Osteoblast (primary cell): ENCODE data around the gene S100A10. TPM values are rescaled to one million over a fixed set of nuclear protein-coding genes. Genes with fewer than 3 reads are reported as not detected.

Experiments
- DNase-seq: peaks from one replicate; pipeline ENCODE4 v3.0.0; 2011; ENCODE audit warnings: low spot score, mixed read lengths; ENCODE audit not compliant: insufficient read length; ENCODE audit errors: missing footprints
- H2AFZ ChIP-seq: 2 replicates; pipeline ENCODE4 v1.6.0; 2011; ENCODE audit warnings: mild to moderate bottlenecking, low read length
- H3K27ac ChIP-seq: 2 replicates; pipeline ENCODE4 v1.5.1; 2011; ENCODE audit warnings: mild to moderate bottlenecking, low read depth, low read length, moderate library complexity
- H3K27me3 ChIP-seq: 2 replicates; pipeline ENCODE4 v1.6.0; 2012; ENCODE audit warnings: mild to moderate bottlenecking, control low read depth, inconsistent platforms, low read length, moderate library complexity; ENCODE audit not compliant: insufficient read depth
- H3K36me3 ChIP-seq: 2 replicates; pipeline ENCODE4 v1.5.1; 2011; ENCODE audit warnings: mild to moderate bottlenecking, low read length, control low read depth, moderate library complexity; ENCODE audit not compliant: insufficient read depth
- H3K4me1 ChIP-seq: 2 replicates; pipeline ENCODE4 v1.5.1; 2011; ENCODE audit warnings: mild to moderate bottlenecking, low read length, control low read depth, moderate library complexity; ENCODE audit not compliant: insufficient read depth
- H3K4me2 ChIP-seq: 2 replicates; pipeline ENCODE4 v1.6.0; 2011; ENCODE audit warnings: mild to moderate bottlenecking, low read length; ENCODE audit not compliant: insufficient read depth
- H3K4me3 ChIP-seq: fragments of 200-600 bp; sonication (generic); 3 replicates; pipeline ENCODE4 v1.5.1; 2012; ENCODE audit warnings: mild to moderate bottlenecking, low read length, inconsistent platforms; ENCODE audit not compliant: insufficient read depth
- H3K79me2 ChIP-seq: 2 replicates; pipeline ENCODE4 v1.6.0; 2012; ENCODE audit warnings: mild to moderate bottlenecking, low read length, control low read depth, inconsistent platforms; ENCODE audit not compliant: insufficient read depth
- H3K9me3 ChIP-seq: 2 replicates; pipeline ENCODE4 v1.5.1; 2011; ENCODE audit warnings: low read depth, low read length, control low read depth
- H4K20me1 ChIP-seq: 2 replicates; pipeline ENCODE4 v1.6.0; 2012; ENCODE audit warnings: mild to moderate bottlenecking, low read length, control low read depth; ENCODE audit not compliant: insufficient read depth
- CTCF ChIP-seq: IDR thresholded peaks from 2 replicates; pipeline ENCODE4 v1.5.1; 2011; ENCODE audit warnings: mild to moderate bottlenecking, low read depth, low read length, moderate library complexity; ENCODE audit errors: extremely low read depth
- total RNA-seq: library from RNA; depleted of rRNA; stranded (reverse); fragments of >200 nt; gene quantifications from 2 replicates; pipeline ENCODE4 v1.2.3, GENCODE V29; 2012

The S100A10 gene
- total RNA-seq, 1 donor, result 116 TPM

DNA sequence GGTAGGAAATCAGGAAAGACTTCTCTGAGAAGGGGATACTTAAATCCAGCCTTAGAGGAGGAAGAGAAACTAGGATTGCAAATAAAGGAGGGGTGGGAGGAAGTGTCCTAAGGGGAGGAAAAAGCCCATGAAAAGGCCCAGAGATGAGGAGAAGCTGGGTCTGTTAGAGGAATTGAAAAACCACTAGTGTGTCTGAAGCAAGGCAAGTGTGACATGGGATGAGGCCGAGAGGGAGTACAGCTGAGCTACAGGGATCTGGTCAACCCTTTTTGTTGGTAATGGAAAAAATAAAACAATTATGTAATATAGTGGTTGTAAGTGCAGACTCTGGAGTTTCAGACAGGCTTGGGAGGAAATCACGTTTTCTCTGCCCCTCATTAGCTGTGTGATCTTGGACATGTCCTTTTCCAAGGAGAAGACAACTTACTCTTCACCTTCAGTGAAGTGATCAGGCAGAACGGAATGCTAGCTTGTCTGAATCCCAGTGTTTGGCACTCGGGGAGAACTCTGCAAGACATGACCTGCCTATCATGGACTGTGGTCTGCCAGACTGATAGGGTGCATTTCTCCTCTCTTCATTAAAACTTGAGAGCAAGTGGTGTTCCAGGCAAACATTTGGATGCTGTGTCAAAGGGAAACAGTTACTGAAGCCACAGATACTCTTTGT, 7.4 kb upstream of the S100A10 start:
- Histone ChIP-seq H3K4me1 (peaks cover 13% of the 10 kb centered on the region), H3K27me3 (peaks cover 27% of the 10 kb centered on the region), H2AFZ (peak overlapping the region; percentile 41), H3K4me2 (peak overlapping the region; percentile 70), H3K4me3 (peak overlapping the region; percentile 21), H3K9me3 (no peaks in the 10 kb centered on the region), H3K79me2 (no peaks in the 10 kb centered on the region), H4K20me1 (no peaks in the 10 kb centered on the region), H3K36me3 (no peaks in the 10 kb centered on the region), H3K27ac (peak overlapping the region; percentile 60)
- no peak for TF ChIP-seq CTCF
- no peak for DNase-seq

- Histone ChIP-seq H3K27me3 (peaks cover 9% of the 10 kb centered on the region), H4K20me1 (no peaks in the 10 kb centered on the region), H3K4me2 (no peak overlapping the region), H3K4me3 (no peak overlapping the region), H3K27ac (no peak overlapping the region), H3K4me1 (peaks cover 27% of the 10 kb centered on the region), H3K79me2 (no peaks in the 10 kb centered on the region), H3K9me3 (no peaks in the 10 kb centered on the region), H2AFZ (no peak overlapping the region), H3K36me3 (no peaks in the 10 kb centered on the region)
- TF ChIP-seq CTCF, result no peak
- DNase-seq, result no peak
These were observed 5.1 kb upstream of the S100A10 start for GRCh38 chr1:151998611-151999362.

DNA sequence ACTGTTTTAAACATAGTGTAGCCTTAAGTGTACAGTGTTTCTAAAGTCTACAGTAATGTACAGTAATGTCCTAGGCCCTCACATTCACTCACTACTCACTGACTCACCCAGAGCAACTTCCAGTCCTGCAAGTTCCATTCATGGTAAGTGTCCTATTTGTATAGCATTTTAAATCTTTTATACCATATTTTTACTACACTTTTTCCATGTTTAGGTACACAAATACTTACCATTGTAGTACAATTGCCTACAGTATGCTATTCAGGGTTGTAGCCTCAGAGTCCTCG, 3.6 kb upstream of the S100A10 start:
- Histone ChIP-seq H3K4me2 (peak overlapping the region; percentile 25), H3K27ac (no peak overlapping the region), H3K79me2 (peaks cover 9% of the 10 kb centered on the region), H3K9me3 (no peaks in the 10 kb centered on the region), H4K20me1 (peaks cover 3% of the 10 kb centered on the region), H3K4me1 (peaks cover 38% of the 10 kb centered on the region), H3K4me3 (no peak overlapping the region), H3K36me3 (no peaks in the 10 kb centered on the region), H3K27me3 (no peaks in the 10 kb centered on the region), H2AFZ (no peak overlapping the region)
- no peak for TF ChIP-seq CTCF
- DNase-seq, result no peak

- no peak overlapping the region for H3K27ac ChIP-seq
- peaks cover 7% of the 10 kb centered on the region for H4K20me1 ChIP-seq
- H3K27me3 ChIP-seq, result no peaks in the 10 kb centered on the region
- no peak overlapping the region for H2AFZ ChIP-seq
- H3K4me1 ChIP-seq, result peaks cover 45% of the 10 kb centered on the region
- H3K4me3 ChIP-seq, result no peak overlapping the region
- peaks cover 9% of the 10 kb centered on the region for H3K79me2 ChIP-seq
- H3K9me3 ChIP-seq, result no peaks in the 10 kb centered on the region
- DNase-seq, result no peak
- no peaks in the 10 kb centered on the region for H3K36me3 ChIP-seq
- TF ChIP-seq CTCF, result no peak
- no peak overlapping the region for H3K4me2 ChIP-seq
These were observed 2.1 kb upstream of the S100A10 start for GRCh38 chr1:151995774-151996173.
